Ishikawa (cell line): ENCODE results near the gene DCP1B.

Experiments used
- CEBPB ChIP-seq: IDR thresholded peaks from 2 replicates; pipeline ENCODE4 v1.6.1; 2012
- CREB1 ChIP-seq: IDR thresholded peaks from 2 replicates; pipeline ENCODE4 v1.6.1; 2012; ENCODE audit warnings: low read depth
- EGR1 ChIP-seq: IDR thresholded peaks from 2 replicates; pipeline ENCODE4 v1.6.1; 2012
- EP300 ChIP-seq: IDR thresholded peaks from 2 replicates; pipeline ENCODE4 v1.6.1; 2012; ENCODE audit warnings: borderline replicate concordance
- FOXM1 ChIP-seq: IDR thresholded peaks from 2 replicates; pipeline ENCODE4 v1.6.1; 2012; ENCODE audit warnings: low read depth, borderline replicate concordance
- NFIC ChIP-seq: IDR thresholded peaks from 2 replicates; pipeline ENCODE4 v1.6.1; 2012
- RAD21 ChIP-seq: IDR thresholded peaks from 2 replicates; pipeline ENCODE4 v1.6.1; 2012; ENCODE audit warnings: low read depth
- TAF1 ChIP-seq: IDR thresholded peaks from 2 replicates; pipeline ENCODE4 v1.6.1; 2012; ENCODE audit warnings: low read depth, mild to moderate bottlenecking
- TCF12 ChIP-seq: IDR thresholded peaks from 2 replicates; pipeline ENCODE4 v1.6.1; 2012; ENCODE audit warnings: low read depth
- TEAD4 ChIP-seq: IDR thresholded peaks from 2 replicates; pipeline ENCODE4 v1.6.1; 2012
- YY1 ChIP-seq: IDR thresholded peaks from 2 replicates; pipeline ENCODE4 v1.6.1; 2012; ENCODE audit warnings: low read depth
- ZBTB7A ChIP-seq: IDR thresholded peaks from 2 replicates; pipeline ENCODE4 v1.6.1; 2012; ENCODE audit warnings: low read depth
- TF ChIP-seq, protein P1 (sequence below): IDR thresholded peaks from 2 replicates; pipeline ENCODE4 v1.6.1; 2012
- TF ChIP-seq, protein P2 (sequence below): IDR thresholded peaks from 2 replicates; pipeline ENCODE4 v1.6.1; 2012; ENCODE audit warnings: low read depth, mild to moderate bottlenecking
- TF ChIP-seq, protein P3 (sequence below): IDR thresholded peaks from 2 replicates; pipeline ENCODE4 v1.6.1; 2012

The DCP1B gene

DNA sequence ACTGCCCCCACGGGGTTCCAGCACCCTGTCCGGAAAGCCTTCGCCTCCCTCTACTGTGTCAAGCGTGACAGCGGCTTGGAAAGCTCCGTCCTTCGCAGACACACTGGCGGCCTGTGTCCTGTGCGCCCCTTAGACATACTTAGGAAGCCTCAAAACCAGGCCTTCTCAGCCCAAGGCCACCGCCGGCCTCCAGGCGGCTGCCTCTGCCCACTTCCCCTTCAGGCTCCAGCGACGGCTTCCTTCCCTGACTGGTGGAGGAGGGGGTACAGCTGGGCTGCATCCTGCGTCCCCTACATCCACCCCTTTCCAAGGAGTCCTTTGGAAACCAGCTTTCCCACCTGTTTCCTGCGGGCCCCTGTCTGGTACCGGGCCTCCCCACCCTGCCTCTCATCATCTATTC, 83.3 kb downstream of the DCP1B start:
- TF ChIP-seq, protein P1, sequence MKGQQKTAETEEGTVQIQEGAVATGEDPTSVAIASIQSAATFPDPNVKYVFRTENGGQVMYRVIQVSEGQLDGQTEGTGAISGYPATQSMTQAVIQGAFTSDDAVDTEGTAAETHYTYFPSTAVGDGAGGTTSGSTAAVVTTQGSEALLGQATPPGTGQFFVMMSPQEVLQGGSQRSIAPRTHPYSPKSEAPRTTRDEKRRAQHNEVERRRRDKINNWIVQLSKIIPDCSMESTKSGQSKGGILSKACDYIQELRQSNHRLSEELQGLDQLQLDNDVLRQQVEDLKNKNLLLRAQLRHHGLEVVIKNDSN, result no peak
- no peak for TF ChIP-seq CREB1
- TF ChIP-seq EGR1, result no peak
- TF ChIP-seq TAF1, result no peak
- TF ChIP-seq TCF12, result no peak
- no peak for TF ChIP-seq EP300
- TF ChIP-seq NFIC, result no peak
- TF ChIP-seq RAD21, result no peak
- TF ChIP-seq, protein P2, sequence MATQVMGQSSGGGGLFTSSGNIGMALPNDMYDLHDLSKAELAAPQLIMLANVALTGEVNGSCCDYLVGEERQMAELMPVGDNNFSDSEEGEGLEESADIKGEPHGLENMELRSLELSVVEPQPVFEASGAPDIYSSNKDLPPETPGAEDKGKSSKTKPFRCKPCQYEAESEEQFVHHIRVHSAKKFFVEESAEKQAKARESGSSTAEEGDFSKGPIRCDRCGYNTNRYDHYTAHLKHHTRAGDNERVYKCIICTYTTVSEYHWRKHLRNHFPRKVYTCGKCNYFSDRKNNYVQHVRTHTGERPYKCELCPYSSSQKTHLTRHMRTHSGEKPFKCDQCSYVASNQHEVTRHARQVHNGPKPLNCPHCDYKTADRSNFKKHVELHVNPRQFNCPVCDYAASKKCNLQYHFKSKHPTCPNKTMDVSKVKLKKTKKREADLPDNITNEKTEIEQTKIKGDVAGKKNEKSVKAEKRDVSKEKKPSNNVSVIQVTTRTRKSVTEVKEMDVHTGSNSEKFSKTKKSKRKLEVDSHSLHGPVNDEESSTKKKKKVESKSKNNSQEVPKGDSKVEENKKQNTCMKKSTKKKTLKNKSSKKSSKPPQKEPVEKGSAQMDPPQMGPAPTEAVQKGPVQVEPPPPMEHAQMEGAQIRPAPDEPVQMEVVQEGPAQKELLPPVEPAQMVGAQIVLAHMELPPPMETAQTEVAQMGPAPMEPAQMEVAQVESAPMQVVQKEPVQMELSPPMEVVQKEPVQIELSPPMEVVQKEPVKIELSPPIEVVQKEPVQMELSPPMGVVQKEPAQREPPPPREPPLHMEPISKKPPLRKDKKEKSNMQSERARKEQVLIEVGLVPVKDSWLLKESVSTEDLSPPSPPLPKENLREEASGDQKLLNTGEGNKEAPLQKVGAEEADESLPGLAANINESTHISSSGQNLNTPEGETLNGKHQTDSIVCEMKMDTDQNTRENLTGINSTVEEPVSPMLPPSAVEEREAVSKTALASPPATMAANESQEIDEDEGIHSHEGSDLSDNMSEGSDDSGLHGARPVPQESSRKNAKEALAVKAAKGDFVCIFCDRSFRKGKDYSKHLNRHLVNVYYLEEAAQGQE, result no peak
- no peak for TF ChIP-seq ZBTB7A
- TF ChIP-seq YY1, result no peak
- TF ChIP-seq, protein P3, sequence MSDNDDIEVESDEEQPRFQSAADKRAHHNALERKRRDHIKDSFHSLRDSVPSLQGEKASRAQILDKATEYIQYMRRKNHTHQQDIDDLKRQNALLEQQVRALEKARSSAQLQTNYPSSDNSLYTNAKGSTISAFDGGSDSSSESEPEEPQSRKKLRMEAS, result no peak
- no peak for TF ChIP-seq CEBPB
- TF ChIP-seq FOXM1, result no peak
- no peak for TF ChIP-seq TEAD4

DNA sequence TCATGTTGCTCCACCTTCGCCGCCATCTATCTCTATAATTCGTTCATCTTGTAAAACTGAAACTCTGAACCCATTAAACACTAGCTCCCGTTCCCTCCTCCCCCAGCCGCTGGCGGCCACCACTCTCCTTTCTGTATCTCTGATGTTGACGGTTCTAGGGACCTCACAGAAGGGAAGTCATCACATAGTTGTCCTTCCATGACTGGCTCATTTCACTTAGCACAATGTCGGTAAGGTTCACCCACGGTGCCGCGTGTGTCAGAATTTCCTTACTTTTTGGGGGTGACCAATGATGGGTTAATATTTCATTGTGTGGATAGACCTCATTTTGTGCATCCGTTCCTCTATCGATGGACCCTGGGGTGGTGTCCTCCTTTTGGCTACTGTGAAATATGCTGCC, 83.8 kb downstream of the DCP1B start:
- TF ChIP-seq YY1, result no peak
- no peak for TF ChIP-seq CREB1
- TF ChIP-seq EP300, result no peak
- no peak for TF ChIP-seq ZBTB7A
- no peak for TF ChIP-seq CEBPB
- no peak for TF ChIP-seq RAD21
- TF ChIP-seq NFIC, result no peak
- TF ChIP-seq, protein P2, result no peak
- TF ChIP-seq TCF12, result no peak
- TF ChIP-seq EGR1, result no peak

DNA sequence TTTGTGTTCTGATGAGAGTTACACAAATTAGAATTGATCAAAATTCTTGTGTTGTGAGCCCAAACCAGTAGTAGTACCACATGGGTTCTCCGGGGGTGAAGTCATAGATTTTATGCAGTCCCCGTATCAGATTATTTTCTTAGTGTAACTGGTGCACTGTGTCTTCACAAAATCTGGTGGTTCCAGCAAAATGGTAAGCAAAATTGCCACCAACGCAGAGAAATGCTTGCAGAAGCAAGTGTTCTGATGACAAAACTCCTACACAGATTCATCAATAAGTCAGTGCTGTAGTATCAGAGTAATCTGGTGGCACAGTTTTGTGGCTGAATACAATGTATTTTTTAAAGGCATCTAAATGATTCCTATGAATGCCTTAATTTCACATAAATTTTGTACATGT, 84.5 kb downstream of the DCP1B start:
- TF ChIP-seq YY1 (no peak), TAF1 (no peak), ZBTB7A (no peak), TCF12 (no peak), CREB1 (no peak), EGR1 (no peak), CEBPB (no peak), EP300 (no peak), FOXM1 (no peak), NFIC (no peak), RAD21 (no peak), TEAD4 (no peak)
- TF ChIP-seq, protein P3, result no peak
- TF ChIP-seq, protein P2, result no peak
- TF ChIP-seq, protein P1, result no peak

DNA sequence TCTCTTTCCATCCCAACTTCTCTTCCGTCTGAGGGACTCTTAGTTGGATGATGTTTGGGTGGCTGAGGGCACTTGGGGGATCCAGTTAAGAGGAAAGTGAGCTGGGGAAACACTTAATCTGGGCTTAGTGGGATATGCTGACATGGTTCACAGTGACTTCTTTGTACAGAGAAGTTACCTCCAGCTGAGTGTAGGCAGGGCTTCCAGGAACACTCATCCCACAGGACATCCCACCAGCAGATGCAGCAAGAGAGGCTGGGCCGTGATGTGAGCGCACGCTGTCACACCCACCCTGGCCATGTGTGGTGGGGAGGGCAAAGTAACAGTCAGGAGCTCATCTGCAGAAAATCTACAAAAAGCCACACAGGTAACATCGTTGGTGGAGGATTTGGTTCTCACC, 85.0 kb downstream of the DCP1B start:
- TF ChIP-seq, protein P2, result no peak
- TF ChIP-seq RAD21 (no peak), CEBPB (no peak), TCF12 (no peak), TEAD4 (no peak), NFIC (no peak), CREB1 (no peak), EP300 (no peak), EGR1 (no peak), YY1 (no peak)
- TF ChIP-seq, protein P3, result no peak
